GM12878 (cell line): Measurements from ENCODE around the gene GNA15. TPM values are rescaled to one million over a fixed set of nuclear protein-coding genes. Genes with fewer than 3 reads are reported as not detected.

Experiments used
- ATAC-seq: fragments of 200-7000 bp; cut with Tn5 transposase; 3 replicates; pipeline ENCODE4 v1.9.1; 2020; ENCODE audit warnings: mild to moderate bottlenecking, moderate library complexity
- BruUV-seq: library from RNA; stranded (reverse); fragments of 400-500 nt; replicated peaks from 2 replicates; lab custom pipeline; 2021; lab: Mats Ljungman, UMichigan
- CTCF ChIA-PET: fragments of 300-600 bp; sonication (Branson Sonifier 250); formaldehyde crosslinking; extraction: SDS; loops from one replicate; lab custom pipeline; 2021; ENCODE audit warnings: inconsistent platforms; lab: Yijun Ruan, JAX
- POLR2A ChIA-PET: fragments of 350-600 bp; formaldehyde crosslinking; extraction: SDS; loops from one replicate; lab custom pipeline; 2021; ENCODE audit warnings: inconsistent platforms; lab: Charles Lee
- RAD21 ChIA-PET: fragments of 300-600 bp; sonication (Branson Sonifier 250); formaldehyde crosslinking; loops from one replicate; lab custom pipeline; 2023; ENCODE audit warnings: antibody characterized with exemption; ENCODE audit not compliant: unreplicated experiment; lab: Charles Lee
- SMC1A ChIA-PET: fragments of 300-600 bp; sonication (Branson Sonifier 250); formaldehyde crosslinking; loops from one replicate; lab custom pipeline; 2023; ENCODE audit not compliant: unreplicated experiment, uncharacterized antibody; lab: Charles Lee
- DNase-seq: peaks from one replicate; pipeline ENCODE4 v3.0.0-alpha.2; 2011; ENCODE audit warnings: low read depth, low spot score
- FAIRE-seq: peaks from 3 replicates; lab custom pipeline; 2011; peaks lifted over from hg19 to GRCh38; lab: Jason Lieb, UNC
- H2AFZ ChIP-seq: 2 replicates; pipeline ENCODE4 v1.6.0; 2011; ENCODE audit warnings: low read depth, low read length, control low read depth; ENCODE audit not compliant: control insufficient read depth
- H3K27ac ChIP-seq: 2 replicates; pipeline ENCODE4 v1.5.1; 2011; ENCODE audit warnings: control low read depth; ENCODE audit not compliant: control insufficient read depth, insufficient read depth
- H3K27me3 ChIP-seq, 2 experiments: replicated peaks in 1 of 2; 2 replicates each; pipeline versions ENCODE4 v1.6.0 to v1.6.1; 2011; ENCODE audit warnings: low read length in 1 of 2; ENCODE audit not compliant: control insufficient read depth in 2 of 2, insufficient read depth in 2 of 2
- H3K36me3 ChIP-seq, 2 experiments: 2 replicates each; pipeline ENCODE4 v1.5.1; 2011; ENCODE audit warnings: low read length in 1 of 2; ENCODE audit not compliant: control insufficient read depth in 2 of 2, insufficient read depth in 2 of 2
- H3K4me1 ChIP-seq: 2 replicates; pipeline ENCODE4 v1.6.1; 2011; ENCODE audit warnings: mild to moderate bottlenecking, low read length, moderate library complexity, mixed read lengths; ENCODE audit not compliant: control insufficient read depth, insufficient read depth
- H3K4me2 ChIP-seq: 2 replicates; pipeline ENCODE4 v1.6.0; 2011; ENCODE audit warnings: control low read depth; ENCODE audit not compliant: control insufficient read depth, insufficient read depth
- H3K4me3 ChIP-seq: fragments of 200-600 bp; sonication (generic); 2 replicates; pipeline ENCODE4 v1.5.1; 2016
- H3K79me2 ChIP-seq: 2 replicates; pipeline ENCODE4 v1.6.0; 2011; ENCODE audit warnings: low read length; ENCODE audit not compliant: control insufficient read depth, insufficient read depth
- H3K9ac ChIP-seq: 2 replicates; pipeline ENCODE4 v1.8.0; 2011; ENCODE audit warnings: low read length, control low read depth, mixed read lengths; ENCODE audit not compliant: control insufficient read depth, insufficient read depth
- H3K9me3 ChIP-seq: replicated peaks from 3 replicates; pipeline ENCODE4 v1.5.1; 2011; ENCODE audit warnings: mild to moderate bottlenecking, low read length; ENCODE audit not compliant: control insufficient read depth, insufficient read depth
- H4K20me1 ChIP-seq: 2 replicates; pipeline ENCODE4 v1.6.0; 2011; ENCODE audit not compliant: control insufficient read depth, insufficient read depth
- BACH1 ChIP-seq: fragments of 450-650 bp; IDR thresholded peaks from 2 replicates; pipeline ENCODE4 v1.6.1; 2017; ENCODE audit warnings: mild to moderate bottlenecking, borderline replicate concordance
- CEBPB ChIP-seq, 2 experiments: fragments of 150-350 bp in 1 of 2; IDR thresholded peaks; 2 replicates each; pipeline ENCODE4 v1.6.1; 2012 to 2014; ENCODE audit warnings: low read depth in 2 of 2, low read length in 2 of 2, borderline replicate concordance in 1 of 2, inconsistent platforms in 1 of 2
- CREB1 ChIP-seq: IDR thresholded peaks from 2 replicates; pipeline ENCODE4 v1.6.1; 2012; ENCODE audit warnings: low read depth, mild to moderate bottlenecking, inconsistent platforms
- EP300 ChIP-seq, 2 experiments: fragments of 150-350 bp in 1 of 2; IDR thresholded peaks; 2 replicates each; pipeline ENCODE4 v1.6.1; 2011 to 2012; ENCODE audit warnings: low read depth in 2 of 2, low read length in 2 of 2, borderline replicate concordance in 1 of 2, improper control_type of control experiment in 1 of 2, inconsistent platforms in 1 of 2; ENCODE audit not compliant: control insufficient read depth in 1 of 2
- HSF1 ChIP-seq: fragments of 150-350 bp; IDR thresholded peaks from 2 replicates; pipeline ENCODE4 v1.6.1; 2014; ENCODE audit warnings: mild to moderate bottlenecking, low read depth, low read length
- IKZF2 ChIP-seq, 2 experiments: fragments of 450-650 bp; IDR thresholded peaks; 2 replicates each; pipeline ENCODE4 v1.6.1; 2017; ENCODE audit warnings: mild to moderate bottlenecking in 2 of 2, moderate library complexity in 2 of 2
- NR2F1 ChIP-seq: fragments of 450-650 bp; conservative IDR thresholded peaks from 2 replicates; pipeline ENCODE4 v1.6.1; 2017; ENCODE audit warnings: mild to moderate bottlenecking
- WGBS: methylation state at CpG from one replicate; pipeline ENCODE4 v1.1.6; 2016; ENCODE audit warnings: low lambda C conversion rate; ENCODE audit not compliant: insufficient replicate concordance, insufficient coverage; ENCODE audit errors: missing lambda C conversion rate; 5-methylcytosine and 5-hydroxymethylcytosine counted together
- in situ Hi-C: fragments of 300-500 bp; cut with MboI; formaldehyde crosslinking; loops from 9 replicates; pipeline ENCODE4 v1.14.3; 2018; ENCODE audit warnings: mixed read lengths
- intact Hi-C: fragments of 100-400 bp; cut with micrococcal nuclease; formaldehyde crosslinking; loops from one replicate; pipeline ENCODE4 v1.14.2; 2022; ENCODE audit not compliant: unreplicated experiment
- polyA plus RNA-seq, 11 experiments: library from polyadenylated mRNA; depleted of rRNA in 4 of 11; unstranded in 6 of 11; stranded (reverse) in 5 of 11; fragments of >200 nt; fragmentation: Nextera tagmentation in 4 of 11; fragmentation: Illumina TruSeq in 1 of 11; extraction: Ambion mirVana in 4 of 11; extraction: Trizol in 1 of 11; gene quantifications; 1 replicate in 1 of 11; 2 replicates in 10 of 11; pipeline versions ENCODE4 v1.2.1 to v1.2.3, GENCODE V29; 2011 to 2016; ENCODE audit warnings: inconsistent platforms in 2 of 11, missing spikeins in 2 of 11, low read depth in 1 of 11
- total RNA-seq, 4 experiments: library from RNA; depleted of rRNA in 3 of 4; stranded (reverse); fragments of >200 nt in 3 of 4; fragmentation: Illumina TruSeq in 1 of 4; extraction: Trizol in 1 of 4; gene quantifications; 2 replicates each; pipeline versions ENCODE4 v1.2.1 to v1.2.3, GENCODE V29; 2013 to 2021
- TF ChIP-seq, protein P1 (sequence below): fragments of 450-650 bp; IDR thresholded peaks from 2 replicates; pipeline ENCODE4 v1.6.1; 2016; ENCODE audit warnings: mild to moderate bottlenecking, moderate library complexity, borderline replicate concordance
- TF ChIP-seq, protein P2 (sequence below): fragments of 450-650 bp; IDR thresholded peaks from 2 replicates; pipeline ENCODE4 v1.6.1; 2018; ENCODE audit warnings: borderline replicate concordance, mild to moderate bottlenecking; ENCODE audit not compliant: partially characterized antibody

GNA15 gene
- total and polyA plus RNA-seq, 10 of the 15 experiments (the other 5 are each of a cell fraction or from before 2014, with no cell fraction given), result 0.42 to 18.0 (median 9.4) TPM

DNA sequence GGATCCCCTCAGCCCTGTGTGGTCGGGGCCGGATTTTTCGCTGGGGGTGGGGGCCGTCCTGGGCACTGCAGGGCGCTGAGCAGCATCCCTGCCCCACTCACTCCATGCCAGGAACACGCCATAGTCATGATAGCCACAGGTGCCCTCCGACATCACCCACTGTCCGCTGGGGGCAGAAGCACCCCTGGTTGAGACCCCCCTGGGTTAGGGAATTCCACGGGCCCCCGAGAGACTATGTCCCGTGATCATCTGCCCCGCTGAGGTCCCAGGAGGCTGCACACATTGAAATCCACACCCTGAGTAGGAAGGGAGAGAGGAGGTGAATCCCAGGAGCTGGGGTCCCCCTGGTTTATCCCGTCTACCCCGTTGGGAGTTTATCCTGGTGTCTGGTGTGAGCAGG is 66.1 kb downstream of the GNA15 start:
- FAIRE-seq, result no peak
- no peaks in the 10 kb centered on the region for H3K9me3 ChIP-seq
- no peaks in the 10 kb centered on the region for H3K4me1 ChIP-seq
- ChIA-PET CTCF (no interaction called here), RAD21 (no interaction called here), SMC1A (no interaction called here), POLR2A (no interaction called here)
- in situ Hi-C loops (no loop called here), intact Hi-C loops (no loop called here)
- BruUV-seq, result no TSS peak
- H3K36me3 ChIP-seq, result peaks cover 0 to 8% of the 10 kb centered on the region in 2 experiments; a peak in 2 of 4 replicates
- H3K27ac ChIP-seq, result no peak overlapping the region
- no peak for DNase-seq
- no peaks in the 10 kb centered on the region for H3K27me3 ChIP-seq
- H3K4me3 ChIP-seq, result no peak overlapping the region
- 40% methylated on average over 14 of the region's 14 CpGs for WGBS
- no peak overlapping the region for H3K4me2 ChIP-seq
- H2AFZ ChIP-seq, result no peak overlapping the region
- no peaks in the 10 kb centered on the region for H4K20me1 ChIP-seq
- no peaks in the 10 kb centered on the region for H3K79me2 ChIP-seq
- no peak overlapping the region for H3K9ac ChIP-seq
- no peak for TF ChIP-seq EP300 (IDR thresholded peaks at IDR 0.05; ENCODE audit: borderline replicate concordance in 1 of 2, control insufficient read depth in 1 of 2, low read depth in 2 of 2, low read length in 2 of 2)
- no peak for TF ChIP-seq IKZF2 (IDR thresholded peaks at IDR 0.05)
- TF ChIP-seq NR2F1, result no peak
- ATAC-seq, result no peak

DNA sequence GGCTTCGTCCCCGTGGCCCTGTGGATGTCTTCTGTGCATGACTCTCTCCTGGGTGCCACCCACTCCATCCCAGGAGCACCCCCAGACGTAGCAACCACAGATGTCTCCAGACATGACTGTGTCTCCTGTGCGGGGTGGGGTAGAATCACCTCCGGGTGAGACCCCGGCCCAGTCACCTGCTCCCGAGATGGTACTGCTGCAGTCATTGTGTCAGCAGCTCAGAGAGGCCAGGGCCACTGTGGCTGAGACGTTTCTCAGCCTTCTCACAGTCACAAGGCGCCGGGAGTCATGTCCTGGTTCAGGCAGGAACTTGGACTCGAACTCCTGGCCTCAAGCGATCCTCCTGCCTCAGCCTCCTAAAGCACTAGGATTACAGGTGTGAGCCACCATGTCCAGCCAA is 66.5 kb downstream of the GNA15 start:
- SMC1A ChIA-PET, result no interaction called here
- Histone ChIP-seq H3K4me1 (no peaks in the 10 kb centered on the region), H3K9ac (no peak overlapping the region), H3K4me3 (no peak overlapping the region), H3K27ac (no peak overlapping the region), H4K20me1 (no peaks in the 10 kb centered on the region), H3K36me3 (peaks cover 0 to 11% of the 10 kb centered on the region in 2 experiments; a peak in 2 of 4 replicates), H2AFZ (no peak overlapping the region), H3K27me3 (no peaks in the 10 kb centered on the region), H3K4me2 (no peak overlapping the region), H3K79me2 (no peaks in the 10 kb centered on the region), H3K9me3 (no peaks in the 10 kb centered on the region)
- 55% methylated on average over 12 of the region's 12 CpGs for WGBS
- ATAC-seq (no peak), FAIRE-seq (no peak), DNase-seq (no peak)
- in situ Hi-C loops, result no loop called here
- BruUV-seq, result no TSS peak
- CTCF ChIA-PET, result no interaction called here
- intact Hi-C loops, result no loop called here
- POLR2A ChIA-PET, result no interaction called here
- RAD21 ChIA-PET, result no interaction called here
- TF ChIP-seq NR2F1, result no peak
- TF ChIP-seq HSF1, result no peak
- TF ChIP-seq CREB1, result no peak
- no peak for TF ChIP-seq CEBPB (IDR thresholded peaks at IDR 0.05; ENCODE audit: borderline replicate concordance in 1 of 2, low read depth in 2 of 2, low read length in 2 of 2)
- TF ChIP-seq, protein P1, sequence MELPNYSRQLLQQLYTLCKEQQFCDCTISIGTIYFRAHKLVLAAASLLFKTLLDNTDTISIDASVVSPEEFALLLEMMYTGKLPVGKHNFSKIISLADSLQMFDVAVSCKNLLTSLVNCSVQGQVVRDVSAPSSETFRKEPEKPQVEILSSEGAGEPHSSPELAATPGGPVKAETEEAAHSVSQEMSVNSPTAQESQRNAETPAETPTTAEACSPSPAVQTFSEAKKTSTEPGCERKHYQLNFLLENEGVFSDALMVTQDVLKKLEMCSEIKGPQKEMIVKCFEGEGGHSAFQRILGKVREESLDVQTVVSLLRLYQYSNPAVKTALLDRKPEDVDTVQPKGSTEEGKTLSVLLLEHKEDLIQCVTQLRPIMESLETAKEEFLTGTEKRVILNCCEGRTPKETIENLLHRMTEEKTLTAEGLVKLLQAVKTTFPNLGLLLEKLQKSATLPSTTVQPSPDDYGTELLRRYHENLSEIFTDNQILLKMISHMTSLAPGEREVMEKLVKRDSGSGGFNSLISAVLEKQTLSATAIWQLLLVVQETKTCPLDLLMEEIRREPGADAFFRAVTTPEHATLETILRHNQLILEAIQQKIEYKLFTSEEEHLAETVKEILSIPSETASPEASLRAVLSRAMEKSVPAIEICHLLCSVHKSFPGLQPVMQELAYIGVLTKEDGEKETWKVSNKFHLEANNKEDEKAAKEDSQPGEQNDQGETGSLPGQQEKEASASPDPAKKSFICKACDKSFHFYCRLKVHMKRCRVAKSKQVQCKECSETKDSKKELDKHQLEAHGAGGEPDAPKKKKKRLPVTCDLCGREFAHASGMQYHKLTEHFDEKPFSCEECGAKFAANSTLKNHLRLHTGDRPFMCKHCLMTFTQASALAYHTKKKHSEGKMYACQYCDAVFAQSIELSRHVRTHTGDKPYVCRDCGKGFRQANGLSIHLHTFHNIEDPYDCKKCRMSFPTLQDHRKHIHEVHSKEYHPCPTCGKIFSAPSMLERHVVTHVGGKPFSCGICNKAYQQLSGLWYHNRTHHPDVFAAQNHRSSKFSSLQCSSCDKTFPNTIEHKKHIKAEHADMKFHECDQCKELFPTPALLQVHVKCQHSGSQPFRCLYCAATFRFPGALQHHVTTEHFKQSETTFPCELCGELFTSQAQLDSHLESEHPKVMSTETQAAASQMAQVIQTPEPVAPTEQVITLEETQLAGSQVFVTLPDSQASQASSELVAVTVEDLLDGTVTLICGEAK, result no peak
- TF ChIP-seq, protein P2, sequence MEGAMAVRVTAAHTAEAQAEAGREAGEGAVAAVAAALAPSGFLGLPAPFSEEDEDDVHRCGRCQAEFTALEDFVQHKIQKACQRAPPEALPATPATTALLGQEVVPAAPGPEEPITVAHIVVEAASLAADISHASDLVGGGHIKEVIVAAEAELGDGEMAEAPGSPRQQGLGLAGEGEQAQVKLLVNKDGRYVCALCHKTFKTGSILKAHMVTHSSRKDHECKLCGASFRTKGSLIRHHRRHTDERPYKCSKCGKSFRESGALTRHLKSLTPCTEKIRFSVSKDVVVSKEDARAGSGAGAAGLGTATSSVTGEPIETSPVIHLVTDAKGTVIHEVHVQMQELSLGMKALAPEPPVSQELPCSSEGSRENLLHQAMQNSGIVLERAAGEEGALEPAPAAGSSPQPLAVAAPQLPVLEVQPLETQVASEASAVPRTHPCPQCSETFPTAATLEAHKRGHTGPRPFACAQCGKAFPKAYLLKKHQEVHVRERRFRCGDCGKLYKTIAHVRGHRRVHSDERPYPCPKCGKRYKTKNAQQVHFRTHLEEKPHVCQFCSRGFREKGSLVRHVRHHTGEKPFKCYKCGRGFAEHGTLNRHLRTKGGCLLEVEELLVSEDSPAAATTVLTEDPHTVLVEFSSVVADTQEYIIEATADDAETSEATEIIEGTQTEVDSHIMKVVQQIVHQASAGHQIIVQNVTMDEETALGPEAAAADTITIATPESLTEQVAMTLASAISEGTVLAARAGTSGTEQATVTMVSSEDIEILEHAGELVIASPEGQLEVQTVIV, result no peak
- no peak for TF ChIP-seq BACH1
